ENCODE data around the gene TRIM32.
"Not testable (repeated sequence)": the region's sequence is repeated elsewhere in the genome, so short reads cannot be mapped to it uniquely, and the experiment has no call there.

The TRIM32 gene

GRCh38 chr9:116683535-116683934 lies 3.6 kb upstream of the TRIM32 start:
- DNase-seq = peak; percentile 7

GRCh38 chr9:116685166-116685565 lies 1.9 kb upstream of the TRIM32 start:
- DNase-seq = no peak

- DNase-seq = no peak
These were observed 970 bp upstream of the TRIM32 start for GRCh38 chr9:116686135-116686534.

GRCh38 chr9:116686693-116687073 lies 422 bp upstream of the TRIM32 start:
- DNase-seq = no peak

- DNase-seq = no peak
These were observed 640 bp downstream of the TRIM32 start for GRCh38 chr9:116687754-116688135.

GRCh38 chr9:116688806-116689485 lies 1.8 kb downstream of the TRIM32 start:
- peak; percentile 16 for DNase-seq

- DNase-seq = peak; percentile 22
These were observed 2.5 kb downstream of the TRIM32 start for GRCh38 chr9:116689486-116690032.

- not testable (repeated sequence) for DNase-seq
These were observed 3.7 kb downstream of the TRIM32 start for GRCh38 chr9:116690805-116691204.

GRCh38 chr9:116691607-116692006 lies 4.5 kb downstream of the TRIM32 start:
- no peak for DNase-seq

GRCh38 chr9:116692616-116693015 lies 5.5 kb downstream of the TRIM32 start:
- no peak for DNase-seq

- no peak for DNase-seq
These were observed 6.2 kb downstream of the TRIM32 start for GRCh38 chr9:116693233-116693731.

- no peak for DNase-seq
These were observed 7.7 kb downstream of the TRIM32 start for GRCh38 chr9:116694785-116695291.

GRCh38 chr9:116695438-116695837 lies 8.3 kb downstream of the TRIM32 start:
- DNase-seq = peak; percentile 68

- DNase-seq = no peak
These were observed 10.3 kb downstream of the TRIM32 start for GRCh38 chr9:116697362-116697761.

GRCh38 chr9:116697887-116698286 lies 10.8 kb downstream of the TRIM32 start:
- DNase-seq = no peak

GRCh38 chr9:116700279-116700678 lies 13.2 kb downstream of the TRIM32 start:
- DNase-seq = no peak

- no peak for DNase-seq
These were observed 14.1 kb downstream of the TRIM32 start for GRCh38 chr9:116700882-116701865.

- DNase-seq = no peak
These were observed 15.0 kb downstream of the TRIM32 start for GRCh38 chr9:116701940-116702642.

GRCh38 chr9:116703634-116704033 lies 16.5 kb downstream of the TRIM32 start:
- no peak for DNase-seq

GRCh38 chr9:116704470-116704869 lies 17.4 kb downstream of the TRIM32 start:
- no peak for DNase-seq

GRCh38 chr9:116705531-116705930 lies 18.4 kb downstream of the TRIM32 start:
- DNase-seq = no peak

Measured in OCI-M1 (cell line).